Stimulated activated naive CD8-positive, alpha-beta T cell treated with anti-CD3 and anti-CD28 coated beads, Interleukin-15, amount 100 ng/mL, for 72 hours (primary cell): Measurements from ENCODE around the gene CST7.
"Not testable (repeated sequence)": the region's sequence is repeated elsewhere in the genome, so short reads cannot be mapped to it uniquely, and the experiment has no call there.

ENCODE experiments used
- ATAC-seq: fragments of 150-1000 bp; cut with Tn5 transposase; 2 replicates; pipeline ENCODE4 v1.10.0; 2021; ENCODE audit warnings: mild to moderate bottlenecking, moderate library complexity
- DNase-seq, 2 donors: peaks; one replicate each; pipeline ENCODE4 v3.0.0; 2021 to 2022
- H3K27ac Mint-ChIP-seq, 2 donors: one replicate each; pipeline ENCODE4 v1.8.0; 2022; ENCODE audit warnings: mild to moderate bottlenecking in 2 of 2, mixed read lengths in 2 of 2, moderate library complexity in 2 of 2
- H3K27me3 Mint-ChIP-seq: one replicate; pipeline ENCODE4 v1.8.0; 2022; ENCODE audit warnings: mixed read lengths
- H3K4me1 Mint-ChIP-seq: one replicate; pipeline ENCODE4 v1.8.0; 2022; ENCODE audit warnings: mild to moderate bottlenecking, mixed read lengths
- H3K4me3 Mint-ChIP-seq, 2 donors: one replicate each; pipeline ENCODE4 v1.8.0; 2022; ENCODE audit warnings: mild to moderate bottlenecking in 2 of 2, mixed read lengths in 2 of 2, moderate library complexity in 1 of 2
- H3K9me3 Mint-ChIP-seq, 2 donors: one replicate each; pipeline ENCODE4 v1.8.0; 2022; ENCODE audit warnings: mixed read lengths in 2 of 2

The CST7 gene

DNA sequence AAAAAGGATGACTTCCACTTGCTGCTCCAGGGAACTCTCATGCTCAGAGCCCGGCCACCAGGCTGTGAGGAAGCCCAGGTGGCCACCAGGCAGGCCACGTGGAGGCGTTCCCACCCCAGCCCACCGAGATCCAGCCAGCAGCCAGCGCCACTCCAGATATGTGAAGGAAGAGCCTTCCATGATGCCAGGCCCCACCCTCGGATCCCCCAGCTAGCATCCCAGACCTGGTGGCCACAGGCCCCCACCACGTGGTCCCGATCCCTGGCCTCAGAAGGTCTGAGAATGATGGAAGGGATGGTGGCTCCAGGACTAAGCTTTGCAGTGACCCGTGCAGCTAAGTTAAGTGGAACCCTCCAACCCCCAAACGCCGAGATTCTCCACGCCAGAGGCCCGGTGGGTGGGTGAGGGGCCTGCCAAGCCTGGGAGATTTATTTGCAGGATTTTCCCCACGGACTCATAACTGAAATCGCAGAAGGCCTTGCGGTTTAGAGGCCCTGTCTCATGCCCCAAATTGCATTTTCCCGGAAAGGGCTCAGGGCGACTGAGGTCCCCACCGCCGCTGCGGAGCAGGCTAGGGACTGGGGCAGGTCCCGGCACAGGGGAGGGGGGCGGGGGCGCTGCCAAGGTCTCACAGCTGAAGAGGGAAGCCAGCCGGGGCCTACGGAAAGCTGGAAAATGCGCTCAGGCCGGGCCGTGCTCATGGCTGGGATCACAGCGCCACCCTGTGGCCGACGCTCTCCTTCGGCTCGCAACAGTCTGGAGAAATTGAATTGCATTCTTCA, 31.1 kb upstream of the CST7 start:
- peak; percentile 36 to 46 for DNase-seq
- ATAC-seq: peak; percentile 84

DNA sequence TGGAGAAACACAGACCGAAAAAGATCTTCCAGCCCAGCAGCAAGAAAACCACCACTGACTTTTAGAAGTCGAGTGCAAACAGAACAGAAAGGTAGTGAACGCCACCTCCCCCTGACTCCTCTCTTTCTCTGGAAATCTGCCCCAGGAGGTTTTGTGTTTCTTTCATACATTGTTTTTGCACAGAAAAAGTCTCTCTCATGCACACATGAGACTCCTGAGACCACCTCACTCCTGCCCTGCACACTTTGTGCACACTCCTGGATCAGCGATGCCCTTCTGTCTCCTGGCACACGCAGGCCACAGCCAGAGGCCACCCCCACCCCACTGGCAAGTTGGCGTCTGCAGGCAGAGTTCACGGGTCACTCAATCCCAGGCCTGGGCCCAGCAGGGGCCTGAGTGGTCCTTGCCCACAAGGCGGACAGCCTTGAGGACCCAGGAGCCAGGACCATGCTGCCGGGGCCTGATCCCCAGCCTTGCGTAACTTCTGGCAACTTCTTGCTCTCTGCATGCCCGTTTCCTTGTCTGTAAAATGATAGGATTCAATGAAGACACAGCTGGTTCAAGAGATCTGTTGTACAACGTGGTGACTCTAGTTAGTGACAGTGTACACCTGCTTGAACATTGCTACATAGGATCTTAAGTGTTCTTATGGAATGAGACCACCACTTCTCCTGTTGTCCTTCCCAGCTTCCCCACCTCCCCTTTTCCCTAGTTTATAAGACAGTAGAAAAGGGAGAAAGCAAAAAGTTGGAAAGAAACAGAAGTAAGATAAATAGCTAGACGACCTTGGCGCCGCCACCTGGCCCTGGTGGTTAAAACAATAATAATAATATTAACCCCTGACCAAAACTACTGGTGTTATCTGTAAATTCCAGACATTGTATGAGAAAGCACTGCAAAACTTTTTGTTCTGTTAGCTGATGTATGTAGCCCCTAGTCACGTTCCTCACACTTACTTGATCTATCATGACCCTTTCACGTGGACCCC, 30.2 kb upstream of the CST7 start:
- peak; percentile 22 for ATAC-seq
- Mint-ChIP-seq H3K27me3 (peaks cover 12% of the 10 kb centered on the region), H3K9me3 (no peaks in the 10 kb centered on the region), H3K4me3 (peak overlapping the region in 1 of 2 donors; percentile 39), H3K4me1 (peaks cover 11% of the 10 kb centered on the region), H3K27ac (peak overlapping the region in 1 of 2 donors; percentile 15)
- no peak for DNase-seq

More for the DNA sequence above, 31.1 kb upstream of the CST7 start:
- Mint-ChIP-seq H3K4me1 (peaks cover 11% of the 10 kb centered on the region), H3K9me3 (no peaks in the 10 kb centered on the region), H3K27me3 (peaks cover 12% of the 10 kb centered on the region), H3K4me3 (peak overlapping the region in 1 of 2 donors; percentile 39), H3K27ac (peak overlapping the region in 1 of 2 donors; percentile 15)

DNA sequence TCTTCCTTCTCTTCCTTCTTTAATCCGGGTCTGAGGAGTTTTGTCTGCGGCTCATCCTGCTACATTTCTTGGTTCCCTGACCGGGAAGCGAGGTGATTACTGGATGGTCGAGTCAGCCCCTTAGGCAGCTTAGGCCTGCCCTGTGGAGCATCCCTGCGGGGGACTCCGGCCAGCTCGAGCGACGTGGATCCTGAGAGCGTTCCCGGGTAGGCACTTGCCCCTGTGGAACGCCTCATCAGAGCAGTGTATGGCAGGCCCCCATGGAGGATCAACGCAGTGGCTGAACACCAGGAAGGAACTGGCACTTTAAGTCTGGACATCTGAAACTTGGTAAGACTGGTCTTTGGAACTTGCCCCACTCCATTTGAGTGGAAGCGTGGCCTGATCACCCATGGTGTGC, 29.4 kb upstream of the CST7 start:
- H3K4me3 Mint-ChIP-seq, DNase-seq, H3K9me3 Mint-ChIP-seq, H3K27ac Mint-ChIP-seq, ATAC-seq: not testable (repeated sequence)
- Mint-ChIP-seq H3K27me3 (peaks cover 12% of the 10 kb centered on the region), H3K4me1 (peaks cover 11% of the 10 kb centered on the region)

DNA sequence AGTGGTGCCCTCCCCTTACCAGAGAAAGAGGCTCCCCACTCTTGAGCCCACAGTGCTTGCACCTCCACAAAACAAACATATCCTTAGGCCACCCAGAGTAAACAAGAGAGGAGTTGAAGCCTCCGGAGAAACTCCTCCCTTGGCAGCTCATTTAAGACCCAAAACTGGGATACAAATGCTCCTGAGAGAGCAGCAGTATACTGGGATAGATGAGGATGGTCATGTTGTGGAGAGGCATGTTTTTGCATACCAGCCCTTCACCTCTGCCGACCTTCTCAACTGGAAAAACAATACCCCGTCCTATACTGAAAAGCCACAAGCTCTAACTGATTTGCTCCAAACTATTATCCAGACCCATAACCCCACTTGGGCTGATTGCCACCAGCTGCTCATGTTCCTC, 28.4 kb upstream of the CST7 start:
- H3K4me3 Mint-ChIP-seq, ATAC-seq, DNase-seq, H3K9me3 Mint-ChIP-seq: not testable (repeated sequence)
- peak overlapping the region in 1 of 2 donors; percentile 15 for H3K27ac Mint-ChIP-seq
- H3K4me1 Mint-ChIP-seq: peaks cover 11% of the 10 kb centered on the region
- H3K27me3 Mint-ChIP-seq: peaks cover 12% of the 10 kb centered on the region

- ATAC-seq, DNase-seq, H3K9me3 Mint-ChIP-seq, H3K27me3 Mint-ChIP-seq, H3K4me3 Mint-ChIP-seq: not testable (repeated sequence)
- peaks cover 36% of the 10 kb centered on the region for H3K4me1 Mint-ChIP-seq
- H3K27ac Mint-ChIP-seq: peak overlapping the region in 1 of 2 donors; percentile 26
Measured at GRCh38 chr20:24929259-24929658, 19.8 kb upstream of the CST7 start.

DNA sequence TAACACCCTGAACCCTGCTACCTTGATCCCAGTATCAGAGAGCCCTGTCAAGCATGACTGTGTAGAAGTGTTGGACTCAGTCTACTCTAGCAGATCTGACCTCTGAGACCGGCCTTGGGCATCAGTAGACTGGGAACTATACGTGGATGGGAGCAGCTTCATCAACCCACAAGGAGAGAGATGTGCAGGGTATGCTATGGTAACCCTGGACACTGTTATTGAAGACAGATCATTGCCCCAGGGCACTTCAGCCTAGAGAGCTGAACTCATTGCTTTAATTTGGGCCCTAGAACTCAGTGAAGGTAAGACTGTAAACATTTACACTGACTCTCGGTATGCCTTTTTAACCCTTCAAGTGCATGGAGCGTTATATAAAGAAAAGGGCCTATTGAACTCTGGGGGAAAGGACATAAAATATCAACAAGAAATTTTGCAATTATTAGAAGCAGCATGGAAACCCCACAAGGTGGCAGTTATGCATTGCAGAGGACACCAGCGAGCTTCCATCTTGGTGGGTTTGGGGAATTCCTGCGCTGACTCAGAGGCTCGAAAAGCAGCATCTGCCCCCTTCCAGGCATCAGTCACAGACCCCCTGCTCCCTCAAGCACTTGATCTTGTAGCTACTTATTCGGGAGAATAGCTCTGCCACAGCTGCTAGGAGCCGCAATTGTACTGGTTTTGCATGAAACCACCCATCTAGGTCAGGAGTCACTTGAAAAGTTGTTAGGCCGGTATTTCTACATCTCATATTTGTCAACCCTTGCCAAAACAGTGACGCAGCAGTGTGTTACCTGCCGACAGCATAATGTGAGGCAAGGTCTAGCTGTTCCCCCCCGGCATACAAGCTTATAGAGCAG, 19.0 kb upstream of the CST7 start:
- not testable (repeated sequence) for H3K9me3 Mint-ChIP-seq, ATAC-seq

DNA sequence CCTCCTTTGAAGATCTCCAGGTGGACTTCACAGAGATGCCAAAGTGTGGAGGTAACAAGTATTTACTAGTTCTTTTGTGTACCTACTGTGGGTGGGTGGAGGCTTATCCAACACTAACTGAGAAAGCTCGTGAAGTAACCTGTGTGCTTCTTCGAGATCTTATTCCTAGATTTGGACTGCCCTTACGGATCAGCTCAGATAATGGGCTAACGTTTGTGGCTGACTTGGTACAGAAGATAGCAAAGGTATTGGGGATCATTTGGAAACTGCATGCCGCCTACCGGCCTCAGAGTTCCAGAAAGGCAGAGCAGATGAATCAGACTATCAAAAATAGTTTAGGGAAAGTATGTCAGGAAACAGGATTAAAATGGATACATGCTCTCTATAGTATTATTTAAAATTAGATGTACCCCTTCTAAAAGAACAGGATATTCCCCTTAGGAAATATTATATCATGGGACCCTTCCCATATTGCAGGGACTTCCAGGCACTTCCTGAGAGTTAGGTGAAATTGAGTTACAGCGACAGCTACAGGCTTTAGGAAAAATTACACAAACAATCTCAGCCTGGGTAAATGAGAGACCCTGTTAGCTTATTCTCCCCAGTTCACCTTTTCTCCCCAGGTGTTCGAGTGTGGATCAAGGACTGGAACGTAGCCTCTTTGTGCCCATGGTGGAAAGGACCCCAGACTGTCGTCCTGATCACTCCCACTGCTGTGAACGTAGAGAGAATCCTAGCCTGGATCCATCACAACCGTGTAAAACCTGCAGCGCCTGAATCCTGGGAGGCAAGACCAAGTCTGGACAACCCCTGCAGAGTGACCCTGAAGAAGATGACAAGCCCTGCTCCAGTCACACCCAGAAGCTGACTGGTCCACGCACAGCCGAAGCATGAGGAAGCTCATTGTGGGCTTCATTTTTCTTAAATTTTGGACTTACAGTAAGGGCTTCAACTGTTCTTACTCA, 18.1 kb upstream of the CST7 start:
- H3K27ac Mint-ChIP-seq: peak overlapping the region in 1 of 2 donors; percentile 84
- not testable (repeated sequence) for H3K9me3 Mint-ChIP-seq, ATAC-seq, H3K27me3 Mint-ChIP-seq, DNase-seq
- H3K4me1 Mint-ChIP-seq: peaks cover 36% of the 10 kb centered on the region
- H3K4me3 Mint-ChIP-seq: peak overlapping the region in 1 of 2 donors; percentile 61

More for the DNA sequence above, 19.0 kb upstream of the CST7 start:
- Mint-ChIP-seq H3K4me1 (peaks cover 36% of the 10 kb centered on the region), H3K4me3 (peak overlapping the region; percentile 54 to 63), H3K27ac (peak overlapping the region in 1 of 2 donors; percentile 19)
- peak in 1 of 2 donors; percentile 34 for DNase-seq
- H3K27me3 Mint-ChIP-seq: not testable (repeated sequence)

DNA sequence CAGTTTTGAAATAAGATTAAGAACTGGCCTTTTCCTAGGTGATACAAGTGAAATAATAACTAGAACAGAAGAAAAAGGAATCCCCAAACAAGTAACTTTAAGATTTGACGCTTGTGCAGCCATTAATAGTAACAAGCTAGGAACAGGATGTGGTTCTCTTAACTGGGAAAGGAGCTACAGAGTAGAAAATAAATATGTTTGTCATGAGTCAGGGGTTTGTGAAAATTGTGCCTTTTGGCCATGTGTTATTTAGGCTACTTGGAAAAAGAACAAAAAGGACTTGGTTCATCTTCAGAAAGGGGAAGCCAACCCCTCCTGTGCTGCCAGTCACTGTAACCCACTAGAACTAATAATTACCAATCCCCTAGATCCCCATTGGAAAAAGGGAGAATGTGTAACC, 17.2 kb upstream of the CST7 start:
- H3K4me3 Mint-ChIP-seq, H3K27me3 Mint-ChIP-seq, ATAC-seq, DNase-seq: not testable (repeated sequence)
- H3K4me1 Mint-ChIP-seq: peaks cover 36% of the 10 kb centered on the region
- H3K9me3 Mint-ChIP-seq: peaks cover 9 to 11% of the 10 kb centered on the region in 2 donors
- peak overlapping the region in 1 of 2 donors; percentile 84 for H3K27ac Mint-ChIP-seq

- H3K4me1 Mint-ChIP-seq: peaks cover 36% of the 10 kb centered on the region
- H3K27ac Mint-ChIP-seq: peak overlapping the region in 1 of 2 donors; percentile 6
- no peaks in the 10 kb centered on the region for H3K27me3 Mint-ChIP-seq
- no peak overlapping the region for H3K4me3 Mint-ChIP-seq
- H3K9me3 Mint-ChIP-seq: peaks cover 9 to 11% of the 10 kb centered on the region in 2 donors
- DNase-seq: no peak
- no peak for ATAC-seq
Measured at GRCh38 chr20:24933266-24933908, 15.7 kb upstream of the CST7 start.

DNA sequence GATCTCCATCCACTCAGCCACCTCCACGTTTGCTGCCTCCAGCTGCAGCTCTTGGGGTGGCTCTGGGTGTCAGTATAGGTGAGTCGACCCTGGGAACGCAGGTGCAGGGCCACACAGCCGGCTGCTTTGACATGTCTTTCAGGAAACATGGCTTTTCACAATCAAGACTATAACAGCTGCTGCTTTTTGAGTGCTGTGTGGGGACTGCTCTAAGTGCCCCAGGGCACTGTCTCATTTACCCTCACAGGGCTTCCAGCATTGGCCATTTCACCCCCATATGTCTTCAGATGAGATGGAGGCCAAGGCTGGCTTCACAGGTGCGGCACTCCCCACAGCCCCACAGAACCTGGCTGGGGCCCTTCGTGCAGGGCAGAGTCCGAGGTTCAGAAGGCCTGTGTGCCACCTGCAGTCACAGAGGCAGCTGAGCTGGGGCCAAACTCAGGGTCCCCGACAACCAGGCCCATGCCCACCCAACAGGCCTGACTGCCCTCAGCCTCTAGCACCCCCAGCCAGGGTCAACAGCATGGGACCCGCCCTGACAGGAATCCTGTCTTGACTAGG, 14.9 kb upstream of the CST7 start:
- Mint-ChIP-seq H3K27me3 (no peaks in the 10 kb centered on the region), H3K4me3 (no peak overlapping the region), H3K27ac (no peak overlapping the region), H3K9me3 (peaks cover 9 to 11% of the 10 kb centered on the region in 2 donors), H3K4me1 (peaks cover 32% of the 10 kb centered on the region)
- DNase-seq (no peak), ATAC-seq (no peak)

- no peaks in the 10 kb centered on the region for H3K27me3 Mint-ChIP-seq
- H3K9me3 Mint-ChIP-seq: peaks cover 9 to 11% of the 10 kb centered on the region in 2 donors
- ATAC-seq (no peak), DNase-seq (no peak)
- no peak overlapping the region for H3K4me3 Mint-ChIP-seq
- H3K27ac Mint-ChIP-seq: no peak overlapping the region
- H3K4me1 Mint-ChIP-seq: peaks cover 30% of the 10 kb centered on the region
Measured at GRCh38 chr20:24934716-24935115, 14.4 kb upstream of the CST7 start.

GRCh38 chr20:24935140-24935539, 13.9 kb upstream of the CST7 start:
- Mint-ChIP-seq H3K4me3 (no peak overlapping the region), H3K27ac (no peak overlapping the region), H3K9me3 (peaks cover 9 to 11% of the 10 kb centered on the region in 2 donors), H3K4me1 (peaks cover 26% of the 10 kb centered on the region), H3K27me3 (no peaks in the 10 kb centered on the region)
- no peak for DNase-seq
- no peak for ATAC-seq

GRCh38 chr20:24935766-24936525, 13.1 kb upstream of the CST7 start:
- Mint-ChIP-seq H3K27me3 (no peaks in the 10 kb centered on the region), H3K27ac (peak overlapping the region in 1 of 2 donors; percentile 48), H3K4me3 (no peak overlapping the region), H3K9me3 (peaks cover 16 to 18% of the 10 kb centered on the region in 2 donors), H3K4me1 (peaks cover 18% of the 10 kb centered on the region)
- DNase-seq: no peak
- peak; percentile 66 for ATAC-seq
